Kidney epithelial cell (primary cell): Measurements from ENCODE around the gene NDUFB4. TPM values are rescaled to one million over a fixed set of nuclear protein-coding genes. Genes with fewer than 3 reads are reported as not detected.
A peak's percentile ranks its signal among the peaks of the same experiment; 100 is the strongest.

ENCODE experiments used
- DNase-seq: peaks from one replicate; pipeline ENCODE4 v3.0.0-alpha.2; 2010; ENCODE audit warnings: low read depth
- H3K27me3 ChIP-seq: 2 replicates; pipeline ENCODE4 v1.6.0; 2011; ENCODE audit warnings: low read length; ENCODE audit not compliant: control insufficient read depth, insufficient read depth
- H3K36me3 ChIP-seq: 2 replicates; pipeline ENCODE4 v1.5.1; 2011; ENCODE audit warnings: low read length; ENCODE audit not compliant: control insufficient read depth, insufficient read depth
- H3K4me3 ChIP-seq: 2 replicates; pipeline ENCODE4 v1.5.1; 2011; ENCODE audit warnings: low read depth, mild to moderate bottlenecking, control low read depth, low read length
- CTCF ChIP-seq: IDR thresholded peaks from 2 replicates; pipeline ENCODE4 v1.5.1; 2011; ENCODE audit warnings: mild to moderate bottlenecking, moderate library complexity, low read length, control low read depth, inconsistent platforms; ENCODE audit not compliant: insufficient read depth, poor library complexity, severe bottlenecking
- total RNA-seq: library from RNA; depleted of rRNA; stranded (reverse); fragments of >200 nt; gene quantifications from 2 replicates; pipeline ENCODE4 v1.2.3, GENCODE V29; 2015

NDUFB4 gene
- total RNA-seq, 1 donor from 2014 or later, result 52.1 TPM

DNA sequence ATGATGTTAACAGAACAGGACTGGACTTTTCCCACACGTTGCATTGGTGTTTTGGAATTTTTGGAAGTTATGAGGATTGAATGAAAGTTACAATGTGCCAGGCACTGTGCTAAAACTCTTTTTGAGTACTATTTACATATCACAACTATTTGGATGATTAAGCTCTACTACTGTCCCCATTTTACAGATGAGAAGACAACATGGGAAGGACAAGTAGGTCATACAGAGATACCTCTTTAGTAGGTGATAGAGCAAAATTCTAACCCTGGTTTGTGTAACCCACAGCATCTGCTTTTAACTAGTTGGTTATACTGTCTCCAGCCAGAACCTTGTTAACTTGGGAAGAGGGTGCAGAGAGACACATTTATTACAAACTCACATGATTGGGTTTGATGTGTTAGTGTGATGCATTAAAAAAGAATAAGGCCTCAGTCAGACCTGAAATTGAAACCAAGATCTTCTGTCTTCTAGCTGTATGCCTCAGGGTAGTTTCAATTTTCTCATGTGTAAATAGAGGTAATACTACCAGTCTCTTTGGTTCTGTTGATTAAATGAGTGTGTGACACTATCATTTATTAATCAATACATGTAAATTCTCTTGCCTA lies 1.4 kb downstream of the NDUFB4 start:
- H3K36me3 ChIP-seq, result no peaks in the 10 kb centered on the region
- no peak for DNase-seq
- TF ChIP-seq CTCF, result no peak
- H3K4me3 ChIP-seq, result peak overlapping the region; percentile 47
- H3K27me3 ChIP-seq, result no peaks in the 10 kb centered on the region

GRCh38 chr3:120599211-120599610 lies 3.1 kb downstream of the NDUFB4 start:
- no peak for TF ChIP-seq CTCF
- H3K4me3 ChIP-seq, result no peak overlapping the region
- H3K36me3 ChIP-seq, result no peaks in the 10 kb centered on the region
- no peak for DNase-seq
- H3K27me3 ChIP-seq, result no peaks in the 10 kb centered on the region

GRCh38 chr3:120601554-120601953 lies 5.4 kb downstream of the NDUFB4 start:
- H3K27me3 ChIP-seq, result no peaks in the 10 kb centered on the region
- no peaks in the 10 kb centered on the region for H3K36me3 ChIP-seq
- no peak for TF ChIP-seq CTCF
- no peak overlapping the region for H3K4me3 ChIP-seq
- DNase-seq, result no peak

GRCh38 chr3:120602682-120603081 lies 6.5 kb downstream of the NDUFB4 start:
- DNase-seq, result no peak
- TF ChIP-seq CTCF, result no peak
- H3K4me3 ChIP-seq, result no peak overlapping the region
- H3K36me3 ChIP-seq, result no peaks in the 10 kb centered on the region
- H3K27me3 ChIP-seq, result no peaks in the 10 kb centered on the region

GRCh38 chr3:120604382-120604781 lies 8.2 kb downstream of the NDUFB4 start:
- no peak for TF ChIP-seq CTCF
- no peaks in the 10 kb centered on the region for H3K27me3 ChIP-seq
- no peak for DNase-seq
- H3K4me3 ChIP-seq, result no peak overlapping the region
- no peaks in the 10 kb centered on the region for H3K36me3 ChIP-seq

- Histone ChIP-seq H3K27me3 (no peaks in the 10 kb centered on the region), H3K4me3 (no peak overlapping the region), H3K36me3 (no peaks in the 10 kb centered on the region)
- no peak for TF ChIP-seq CTCF
- DNase-seq, result no peak
Measured at GRCh38 chr3:120604784-120605183, 8.6 kb downstream of the NDUFB4 start.
